Measurements from ENCODE around the gene NFIB. TPM values are rescaled to one million over a fixed set of nuclear protein-coding genes. Genes with fewer than 3 reads are reported as not detected.

Gene NFIB
- total and polyA plus RNA-seq, 2 of the 4 experiments (the other 2 are of a cell fraction), result 1.4 to 2.0 TPM

DNA sequence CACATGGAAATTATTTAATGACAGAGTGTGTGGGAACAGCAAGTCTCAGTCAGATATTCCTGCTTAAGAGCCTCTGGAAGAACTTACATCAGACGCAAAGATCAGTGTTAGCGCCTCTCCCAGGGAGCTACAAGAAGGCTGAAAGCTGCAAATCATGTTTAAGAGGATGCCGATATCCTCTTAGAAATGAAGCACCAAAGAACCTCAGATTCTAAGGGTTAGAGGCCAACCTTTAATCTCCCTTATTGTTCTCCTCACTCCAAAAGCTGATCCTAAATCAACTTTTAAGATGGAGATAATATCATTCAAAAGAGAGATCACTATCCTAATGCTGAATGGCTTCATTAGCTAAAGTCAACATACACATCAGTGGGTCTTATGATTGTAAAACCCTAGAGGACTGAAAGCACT is 160.6 kb downstream of the NFIB start:
- no peak overlapping the region for H3K23ac ChIP-seq (ENCODE audit: low read depth, low read length)
- H4K91ac ChIP-seq (ENCODE audit: insufficient read depth, low read depth, low read length), result no peak overlapping the region
- H3K9me1 ChIP-seq (ENCODE audit: insufficient read depth, low read length), result no peaks in the 10 kb centered on the region
- H3K36me3 ChIP-seq (ENCODE audit: control insufficient read depth, insufficient read depth, low read length), result no peaks in the 10 kb centered on the region
- H3K4me1 ChIP-seq (ENCODE audit: control insufficient read depth, insufficient read depth, low read length), result no peaks in the 10 kb centered on the region
- no peak for DNase-seq
- ATAC-seq (ENCODE audit: low read depth), result no peak
- H4K5ac ChIP-seq (ENCODE audit: low read depth, low read length), result no peak overlapping the region
- no TSS peak for BruUV-seq (replicated peaks)
- H3K9me3 ChIP-seq (ENCODE audit: control insufficient read depth, insufficient read depth, low read length), result no peaks in the 10 kb centered on the region
- no peak overlapping the region for H2AFZ ChIP-seq (replicated peaks; ENCODE audit: low read length, poor library complexity)
- 0 out of 2 replicates have a peak, but pooled peaks cover 1% of the 10 kb centered on the region for H3K27me3 ChIP-seq (ENCODE audit: control insufficient read depth, insufficient read depth, low read length)
- H2BK120ac ChIP-seq (ENCODE audit: low read depth, low read length), result no peak overlapping the region
- no peak overlapping the region for H2BK20ac ChIP-seq (ENCODE audit: low read depth, low read length)
- no peak overlapping the region for H3K14ac ChIP-seq (replicated peaks; ENCODE audit: low read depth, low read length)
- H2AK9ac ChIP-seq (replicated peaks; ENCODE audit: low read depth, low read length, poor library complexity), result no peak overlapping the region
- H3K79me1 ChIP-seq (ENCODE audit: low read depth in 1 of 2, low read length in 2 of 2), result no peaks in the 10 kb centered on the region
- TF ChIP-seq, protein P1, sequence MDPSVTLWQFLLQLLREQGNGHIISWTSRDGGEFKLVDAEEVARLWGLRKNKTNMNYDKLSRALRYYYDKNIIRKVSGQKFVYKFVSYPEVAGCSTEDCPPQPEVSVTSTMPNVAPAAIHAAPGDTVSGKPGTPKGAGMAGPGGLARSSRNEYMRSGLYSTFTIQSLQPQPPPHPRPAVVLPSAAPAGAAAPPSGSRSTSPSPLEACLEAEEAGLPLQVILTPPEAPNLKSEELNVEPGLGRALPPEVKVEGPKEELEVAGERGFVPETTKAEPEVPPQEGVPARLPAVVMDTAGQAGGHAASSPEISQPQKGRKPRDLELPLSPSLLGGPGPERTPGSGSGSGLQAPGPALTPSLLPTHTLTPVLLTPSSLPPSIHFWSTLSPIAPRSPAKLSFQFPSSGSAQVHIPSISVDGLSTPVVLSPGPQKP (IDR thresholded peaks at IDR 0.05; ENCODE audit: borderline replicate concordance, low read depth, low read length), result no peak
- TF ChIP-seq MXI1 (IDR thresholded peaks at IDR 0.05; ENCODE audit: borderline replicate concordance, low read depth, low read length) (no peak), SMC3 (IDR thresholded peaks at IDR 0.05; ENCODE audit: low read depth, low read length) (no peak), FOS (IDR thresholded peaks at IDR 0.05; ENCODE audit: low read depth, low read length) (no peak), CEBPB (IDR thresholded peaks at IDR 0.05; ENCODE audit: low read depth, low read length) (no peak), MAFK (IDR thresholded peaks at IDR 0.05; ENCODE audit: low read depth, low read length) (no peak), RFX5 (IDR thresholded peaks at IDR 0.05; ENCODE audit: low read depth, low read length) (no peak)
- TF ChIP-seq, protein P2, sequence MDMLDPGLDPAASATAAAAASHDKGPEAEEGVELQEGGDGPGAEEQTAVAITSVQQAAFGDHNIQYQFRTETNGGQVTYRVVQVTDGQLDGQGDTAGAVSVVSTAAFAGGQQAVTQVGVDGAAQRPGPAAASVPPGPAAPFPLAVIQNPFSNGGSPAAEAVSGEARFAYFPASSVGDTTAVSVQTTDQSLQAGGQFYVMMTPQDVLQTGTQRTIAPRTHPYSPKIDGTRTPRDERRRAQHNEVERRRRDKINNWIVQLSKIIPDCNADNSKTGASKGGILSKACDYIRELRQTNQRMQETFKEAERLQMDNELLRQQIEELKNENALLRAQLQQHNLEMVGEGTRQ (IDR thresholded peaks at IDR 0.05; ENCODE audit: low read depth, low read length), result no peak
- no peak overlapping the region for H3K56ac ChIP-seq (ENCODE audit: extremely low read depth, insufficient read depth, low read length)
- intact Hi-C loops (cut with micrococcal nuclease), result no loop called here
- H3K4me3 ChIP-seq (ENCODE audit: insufficient read depth, low read depth, low read length), result no peak overlapping the region
- dilution Hi-C loops (cut with HindIII; ENCODE audit: low sequenced_read_pairs, unreplicated experiment), result no loop called here
- H3K18ac ChIP-seq (ENCODE audit: low read depth, low read length), result no peak overlapping the region
- H2BK5ac ChIP-seq (ENCODE audit: low read depth, low read length, poor library complexity, severe bottlenecking), result no peak overlapping the region
- H4K20me1 ChIP-seq (ENCODE audit: insufficient read depth, low read length), result no peaks in the 10 kb centered on the region
- in situ Hi-C loops (cut with MboI; ENCODE audit: low sequenced_read_pairs), result no loop called here
- H3K4ac ChIP-seq (ENCODE audit: low read depth, low read length), result no peak overlapping the region
- ChIA-PET CTCF (interaction anchor here (1.1 kb wide), 1 partner anchor 39 kb away, joined by 3 read pairs; no protein-coding TSS in a partner anchor), POLR2A (ENCODE audit: unreplicated experiment) (no interaction called here)
- no peak overlapping the region for H3K9ac ChIP-seq (ENCODE audit: low read depth, low read length)
- no peak overlapping the region for H2AK5ac ChIP-seq (ENCODE audit: low read depth, low read length)
- no peak overlapping the region for H2BK15ac ChIP-seq (ENCODE audit: low read depth, low read length)
- H4K8ac ChIP-seq (ENCODE audit: low read depth in 2 of 2, low read length in 2 of 2), result no peak overlapping the region
- no peak overlapping the region for H3K4me2 ChIP-seq (ENCODE audit: low read depth, low read length)
- no peak overlapping the region for H3K27ac ChIP-seq (ENCODE audit: insufficient read depth, low read length)
- no CpG with 5 or more reads among the region's 3 CpGs for WGBS, 2 experiments (ENCODE audit: extremely low coverage in 2 of 2, insufficient read length in 1 of 2)
